Endothelial cell of umbilical vein (primary cell): ENCODE data around the gene DDB1. TPM values are rescaled to one million over a fixed set of nuclear protein-coding genes. Genes with fewer than 3 reads are reported as not detected.

ENCODE experiments used
- BruUV-seq: library from RNA; stranded (reverse); fragments of 400-500 nt; replicated peaks from 2 replicates; lab custom pipeline; 2021; lab: Mats Ljungman, UMichigan
- CTCF ChIA-PET: fragments of 300-600, 350-600 bp; sonication (Branson Sonifier 250); formaldehyde crosslinking; loops from one replicate; lab custom pipeline; 2021; ENCODE audit warnings: antibody characterized with exemption, inconsistent platforms; lab: Charles Lee
- POLR2A ChIA-PET: fragments of 300-600, 350-600 bp; sonication (Branson Sonifier 250); formaldehyde crosslinking; loops from one replicate; lab custom pipeline; 2021; ENCODE audit warnings: antibody characterized with exemption, inconsistent platforms; lab: Charles Lee
- DNase-seq: peaks from one replicate; pipeline ENCODE4 v3.0.0-alpha.2; 2011; ENCODE audit warnings: low read depth, low spot score
- FAIRE-seq: peaks from 2 replicates; lab custom pipeline; 2011; peaks lifted over from hg19 to GRCh38; lab: Jason Lieb, UNC
- H2AFZ ChIP-seq: 2 replicates; pipeline ENCODE4 v1.6.0; 2012; ENCODE audit warnings: low read depth, low read length, control low read depth, inconsistent platforms
- H3K27ac ChIP-seq: 2 replicates; pipeline ENCODE4 v1.5.1; 2011; ENCODE audit warnings: low read depth, mild to moderate bottlenecking, control low read depth, low read length, moderate library complexity; ENCODE audit not compliant: insufficient read depth
- H3K27me3 ChIP-seq, 2 experiments: 2 replicates each; pipeline versions ENCODE4 v1.6.0 to v1.6.1; 2011; ENCODE audit warnings: low read length in 2 of 2, mixed read lengths in 1 of 2; ENCODE audit not compliant: control insufficient read depth in 2 of 2, insufficient read depth in 2 of 2
- H3K36me3 ChIP-seq, 2 experiments: 2 replicates in 1 of 2; 3 replicates in 1 of 2; pipeline ENCODE4 v1.5.1; 2011; ENCODE audit warnings: low read length in 2 of 2, mild to moderate bottlenecking in 1 of 2, moderate library complexity in 1 of 2; ENCODE audit not compliant: control insufficient read depth in 2 of 2, insufficient read depth in 2 of 2; ENCODE audit errors: extremely low read depth in 1 of 2
- H3K4me1 ChIP-seq: 3 replicates; pipeline ENCODE4 v1.5.1; 2011; ENCODE audit warnings: mild to moderate bottlenecking, low read length; ENCODE audit not compliant: control insufficient read depth, insufficient read depth; ENCODE audit errors: extremely low read depth
- H3K4me2 ChIP-seq: 2 replicates; pipeline ENCODE4 v1.6.1; 2011; ENCODE audit warnings: low read length, control low read depth, mixed read lengths; ENCODE audit not compliant: insufficient read depth
- H3K4me3 ChIP-seq, 3 experiments: fragments of 200-600 bp in 1 of 3; sonication (generic), shearing (Covaris generic) in 1 of 3; replicated peaks in 1 of 3; 2 replicates each; pipeline ENCODE4 v1.5.1; 2011 to 2016; ENCODE audit warnings: control low read depth in 3 of 3, low read length in 3 of 3, mild to moderate bottlenecking in 2 of 3, inconsistent platforms in 1 of 3, low read depth in 1 of 3, moderate library complexity in 1 of 3; ENCODE audit not compliant: insufficient read depth in 1 of 3
- H3K79me2 ChIP-seq: 2 replicates; pipeline ENCODE4 v1.6.0; 2012; ENCODE audit warnings: low read length, inconsistent platforms; ENCODE audit not compliant: control insufficient read depth, insufficient read depth
- H3K9ac ChIP-seq: replicated peaks from 2 replicates; pipeline ENCODE3; 2011; ENCODE audit warnings: low read length, control low read depth; ENCODE audit not compliant: insufficient read depth; ENCODE audit errors: extremely low read depth
- H3K9me1 ChIP-seq: replicated peaks from 3 replicates; pipeline ENCODE4 v1.6.0; 2011; ENCODE audit warnings: mild to moderate bottlenecking, low read length; ENCODE audit not compliant: control insufficient read depth, insufficient read depth; ENCODE audit errors: extremely low read depth
- H3K9me3 ChIP-seq: replicated peaks from 2 replicates; pipeline ENCODE4 v1.5.1; 2012; ENCODE audit warnings: low read length, inconsistent platforms; ENCODE audit not compliant: control insufficient read depth, insufficient read depth
- H4K20me1 ChIP-seq: replicated peaks from 2 replicates; pipeline ENCODE3; 2011; ENCODE audit warnings: mild to moderate bottlenecking, low read length; ENCODE audit not compliant: control insufficient read depth, insufficient read depth; ENCODE audit errors: extremely low read depth
- CTCF ChIP-seq, 2 donors: IDR thresholded peaks; 1 replicate in 1 of 2; 2 replicates in 1 of 2; pipeline ENCODE4 v1.5.1; 2011; ENCODE audit warnings: low read length in 2 of 2, mild to moderate bottlenecking in 2 of 2, moderate library complexity in 2 of 2, control low read depth in 1 of 2, inconsistent platforms in 1 of 2, low read depth in 1 of 2; ENCODE audit not compliant: insufficient read depth in 1 of 2; ENCODE audit errors: extremely low read depth in 1 of 2
- EZH2 ChIP-seq: IDR thresholded peaks from 2 replicates; pipeline ENCODE4 v1.6.1; 2012; ENCODE audit warnings: borderline replicate concordance, low read depth, mild to moderate bottlenecking, moderate library complexity, low read length, inconsistent platforms; ENCODE audit not compliant: severe bottlenecking
- FOS ChIP-seq: IDR thresholded peaks from 2 replicates; pipeline ENCODE4 v1.6.1; 2011; ENCODE audit warnings: mild to moderate bottlenecking, low read length, moderate library complexity, borderline replicate concordance; ENCODE audit not compliant: insufficient read depth
- GATA2 ChIP-seq: IDR thresholded peaks from 2 replicates; pipeline ENCODE4 v1.7.0; 2011; ENCODE audit warnings: low read depth, mild to moderate bottlenecking, moderate library complexity, mixed read lengths, low read length; ENCODE audit not compliant: insufficient read length, insufficient read depth
- JUN ChIP-seq: IDR thresholded peaks from 2 replicates; pipeline ENCODE4 v1.6.1; 2011; ENCODE audit warnings: borderline replicate concordance, low read depth; ENCODE audit not compliant: insufficient read length, insufficient read depth
- MAX ChIP-seq: IDR thresholded peaks from 2 replicates; pipeline ENCODE4 v1.6.1; 2011; ENCODE audit not compliant: insufficient read depth, insufficient read length
- MYC ChIP-seq: IDR thresholded peaks from one replicate; pipeline ENCODE4 v1.6.1; 2011; ENCODE audit warnings: mild to moderate bottlenecking, low read depth, low read length
- POLR2A ChIP-seq: IDR thresholded peaks from 2 replicates; pipeline ENCODE4 v1.6.1; 2012; ENCODE audit warnings: low read depth, mild to moderate bottlenecking, control low read depth, low read length
- POLR2AphosphoS5 ChIP-seq: IDR thresholded peaks from 2 replicates; pipeline ENCODE4 v1.6.1; 2012; ENCODE audit warnings: low read depth, mild to moderate bottlenecking, control low read depth, low read length, moderate library complexity; ENCODE audit not compliant: insufficient read depth
- dilution Hi-C: fragments of 300-500 bp; cut with MboI; formaldehyde crosslinking; loops from one replicate; pipeline ENCODE4 v1.15.0; 2019; ENCODE audit warnings: low sequenced_read_pairs; ENCODE audit not compliant: extremely low pct_ligation_motif_present
- intact Hi-C: fragments of 100-400 bp; cut with micrococcal nuclease; formaldehyde crosslinking; loops from one replicate; pipeline ENCODE4 v1.10.0; 2022
- polyA plus RNA-seq, 4 experiments: library from polyadenylated mRNA; depleted of rRNA in 3 of 4; stranded (reverse) in 3 of 4; unstranded in 1 of 4; fragments of >200 nt; gene quantifications; 2 replicates each; pipeline versions ENCODE4 v1.2.1 to v1.2.3, GENCODE V29; 2011 to 2012; ENCODE audit warnings: missing spikeins in 1 of 4
- total RNA-seq: library from RNA; stranded (reverse); gene quantifications from 2 replicates; pipeline ENCODE4 v1.2.3, GENCODE V29; 2021

DDB1 gene
- total and polyA plus RNA-seq, 2 donors (not counting 3 experiments of a cell fraction or from before 2014, with no cell fraction given): 229 to 230 TPM

- Histone ChIP-seq H3K27ac (no peak overlapping the region), H3K79me2 (peaks cover 26% of the 10 kb centered on the region), H4K20me1 (no peaks in the 10 kb centered on the region), H3K9ac (no peak overlapping the region), H3K9me1 (no peaks in the 10 kb centered on the region), H2AFZ (no peak overlapping the region), H3K4me2 (no peak overlapping the region), H3K27me3 (no peaks in the 10 kb centered on the region), H3K36me3 (peaks cover 12 to 27% of the 10 kb centered on the region in 2 experiments), H3K4me3 (no peak overlapping the region), H3K4me1 (peaks cover 18% of the 10 kb centered on the region), H3K9me3 (no peaks in the 10 kb centered on the region)
- ChIA-PET POLR2A (interaction anchor here (0.6 kb wide), 1 partner anchor 50 kb away, joined by 5 read pairs; no protein-coding TSS in a partner anchor), CTCF (interaction anchor here (5.0 to 10.8 kb wide), 2 partner anchors 21 to 28 kb away, joined by 49 to 89 read pairs; no protein-coding TSS in a partner anchor)
- TF ChIP-seq POLR2A (no peak), JUN (no peak), MAX (no peak), GATA2 (no peak), FOS (no peak), MYC (no peak)
- intact Hi-C loops (no loop called here), dilution Hi-C loops (no loop called here)
- no TSS peak for BruUV-seq
- FAIRE-seq: no peak
- DNase-seq: no peak
Measured at GRCh38 chr11:61364012-61364675, 31.2 kb upstream of the DDB1 start.

- intact Hi-C loops (loop anchor here (1.0 to 2.0 kb wide), 2 partner anchors 29 to 66 kb away; partner anchors contain the start of genes CPSF7, DDB1 and TKFC), dilution Hi-C loops (no loop called here)
- no peak for TF ChIP-seq JUN
- no peak for TF ChIP-seq FOS
- no peak for TF ChIP-seq CTCF (IDR thresholded peaks at IDR 0.05; ENCODE audit: extremely low read depth in 1 of 2, insufficient read depth in 1 of 2, low read depth in 1 of 2, low read length in 2 of 2)
- TF ChIP-seq POLR2AphosphoS5: no peak
- no peak for TF ChIP-seq EZH2
- no peak for TF ChIP-seq MYC
- no peak for TF ChIP-seq GATA2
- TF ChIP-seq POLR2A: no peak
- TF ChIP-seq MAX: no peak
- Histone ChIP-seq H4K20me1 (no peaks in the 10 kb centered on the region), H3K79me2 (peaks cover 26% of the 10 kb centered on the region), H3K4me3 (peak overlapping the region; percentile 44 to 83 (median 53)), H3K36me3 (peaks cover 5 to 16% of the 10 kb centered on the region in 2 experiments), H3K27me3 (no peaks in the 10 kb centered on the region), H3K27ac (peak overlapping the region; percentile 63), H3K9me1 (no peaks in the 10 kb centered on the region), H3K4me2 (peak overlapping the region; percentile 47), H2AFZ (peak overlapping the region; percentile 63), H3K9ac (peak overlapping the region; percentile 86), H3K4me1 (peaks cover 18% of the 10 kb centered on the region), H3K9me3 (no peaks in the 10 kb centered on the region)
- FAIRE-seq (no peak), DNase-seq (no peak)
- TSS peak; percentile 65 for BruUV-seq
- ChIA-PET CTCF (interaction anchor here (0.9 to 10.8 kb wide), 7 partner anchors 9 to 31 kb away, joined by 3 to 89 read pairs (median 6); partner anchors contain the start of gene TMEM216), POLR2A (interaction anchor here (1.5 to 2.3 kb wide), 5 partner anchors 12 to 28 kb away, joined by 4 to 17 read pairs (median 8); partner anchors contain the start of genes DDB1 and TKFC)
Measured at GRCh38 chr11:61362542-61362875, 29.6 kb upstream of the DDB1 start.
